Urinary bladder (tissue), 4 donors: ENCODE results near the gene RPL37. TPM values are rescaled to one million over a fixed set of nuclear protein-coding genes. Genes with fewer than 3 reads are reported as not detected.
"Not testable (repeated sequence)": the region's sequence is repeated elsewhere in the genome, so short reads cannot be mapped to it uniquely, and the experiment has no call there.

Source experiments
- DNase-seq: peaks from one replicate; pipeline ENCODE4 v3.0.0-alpha.2; 2015; ENCODE audit errors: extremely low spot score
- H3K27ac ChIP-seq: one replicate; pipeline ENCODE4 v1.5.1; 2013; ENCODE audit warnings: low read depth, mild to moderate bottlenecking, moderate library complexity
- H3K36me3 ChIP-seq: one replicate; pipeline ENCODE4 v1.6.1; 2013; ENCODE audit warnings: mild to moderate bottlenecking, moderate library complexity; ENCODE audit not compliant: insufficient read depth
- H3K4me1 ChIP-seq: one replicate; pipeline ENCODE4 v1.6.1; 2013; ENCODE audit warnings: mild to moderate bottlenecking, moderate library complexity; ENCODE audit not compliant: insufficient read depth
- H3K4me3 ChIP-seq: one replicate; pipeline ENCODE4 v1.5.1; 2013; ENCODE audit warnings: low read depth, low read length
- WGBS: extraction: QIAGEN DNeasy Blood & Tissue Kit; methylation state at CpG from one replicate; pipeline ENCODE4 v1.1.7; 2013; 5-methylcytosine and 5-hydroxymethylcytosine counted together
- polyA plus RNA-seq: library from polyadenylated mRNA; stranded (reverse); fragments of 200-250 nt; gene quantifications from one replicate; pipeline ENCODE4 v1.2.3, GENCODE V29; 2013
- total RNA-seq: library from RNA; depleted of rRNA; stranded (reverse); fragments of >200 nt; gene quantifications from one replicate; pipeline ENCODE4 v1.2.3, GENCODE V29; 2014
- donor health status: healthy with polysubstance abuse.
- donor health status: healthy.

Gene RPL37
- total and polyA plus RNA-seq, 2 donors, result 1,380 to 2,876 TPM

DNA sequence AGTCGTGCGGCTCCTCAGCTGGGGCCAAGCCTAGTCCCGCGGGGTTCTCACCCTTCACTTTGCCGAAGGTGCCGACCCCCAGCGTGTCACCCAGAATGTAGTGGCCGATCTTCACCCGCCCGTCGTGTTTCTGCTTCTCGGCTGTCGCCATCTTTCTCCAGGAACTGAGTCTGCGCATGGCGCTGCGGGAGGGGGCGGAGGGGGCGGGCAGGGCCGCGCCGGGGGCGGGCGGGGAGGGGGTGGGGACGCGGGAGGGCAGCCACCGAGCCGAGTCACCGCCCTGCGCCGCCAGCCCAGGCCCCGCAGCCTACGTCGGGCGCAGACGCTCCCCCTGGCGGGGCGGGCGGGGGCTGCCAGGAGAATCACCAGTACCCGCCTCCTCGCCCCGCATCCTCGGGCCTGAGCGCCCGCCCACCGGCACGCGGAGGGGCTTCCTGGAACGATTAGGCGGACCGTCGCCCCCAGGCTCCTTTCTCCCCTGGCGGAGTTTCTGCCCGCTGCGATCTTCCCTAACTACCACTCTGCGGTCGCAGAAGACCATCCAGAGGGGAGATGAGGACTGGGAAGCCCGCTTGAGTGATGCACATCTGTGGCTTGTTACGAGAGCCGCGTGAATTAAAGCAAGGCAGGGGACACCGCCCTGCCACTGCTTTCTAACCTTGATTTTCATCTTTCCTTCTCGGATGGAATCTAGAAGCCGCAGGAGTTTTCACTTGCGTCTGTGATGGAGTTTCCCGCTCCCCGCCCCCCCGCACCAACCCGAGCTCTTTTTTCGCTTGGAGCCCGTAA is 36.8 kb downstream of the RPL37 start, which contains the start of gene PRKAA1:
Gene PRKAA1 (minus strand): TSS at position 363 of the 789 bp plus-strand sequence. CDS start 185 bp downstream, at position 178.
- H3K4me3 ChIP-seq, result peak within 1 kb of the TSS; percentile 94
- H3K27ac ChIP-seq, result peak within 1 kb of the TSS; percentile 92
- DNase-seq, result peak; percentile 59
- no peaks in the 10 kb centered on the region for H3K36me3 ChIP-seq
- under 1% methylated on average over 70 of the region's 70 CpGs for WGBS
- peaks cover 2% of the 10 kb centered on the region for H3K4me1 ChIP-seq

DNA sequence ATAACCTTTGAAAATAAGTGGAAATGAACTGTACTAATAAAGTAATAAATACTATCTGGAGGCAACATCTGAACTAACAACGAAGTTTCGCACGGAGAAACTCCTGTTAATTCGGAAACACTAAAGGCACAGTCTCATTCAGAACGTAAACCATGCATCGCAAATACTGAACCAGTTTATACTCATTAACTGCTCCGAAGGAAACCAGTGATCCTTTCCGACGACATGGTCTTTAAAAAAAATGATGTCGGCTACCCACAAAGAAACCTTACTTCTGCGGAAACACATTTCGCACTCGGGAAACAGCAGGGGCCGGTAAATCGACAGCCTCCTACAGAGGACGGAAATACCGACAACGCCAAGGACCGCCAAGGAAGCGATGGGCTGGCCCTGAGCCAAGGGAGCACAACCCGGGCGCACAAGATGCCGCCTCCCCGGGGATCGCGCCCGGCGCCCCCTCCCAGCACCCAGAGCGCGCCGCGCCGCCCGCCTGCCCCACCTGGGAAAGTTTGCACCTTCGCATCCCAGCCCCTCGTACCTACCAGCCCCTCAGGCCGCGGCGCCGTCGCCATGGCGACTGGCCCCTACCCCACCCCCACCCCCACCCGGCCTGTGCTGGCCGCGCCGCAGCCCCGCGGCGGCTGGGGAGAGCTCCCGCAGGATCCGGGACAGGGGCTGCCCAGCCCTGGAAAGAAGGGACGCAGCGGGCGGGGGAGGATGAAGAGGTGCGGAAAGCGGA is 37.6 kb downstream of the RPL37 start:
- Histone ChIP-seq H3K36me3 (no peaks in the 10 kb centered on the region), H3K4me3 (peak overlapping the region; percentile 94), H3K4me1 (peaks cover 2% of the 10 kb centered on the region), H3K27ac (peak overlapping the region; percentile 89)
- DNase-seq, result peak; percentile 18
- under 1% methylated on average over 56 of the region's 56 CpGs for WGBS

DNA sequence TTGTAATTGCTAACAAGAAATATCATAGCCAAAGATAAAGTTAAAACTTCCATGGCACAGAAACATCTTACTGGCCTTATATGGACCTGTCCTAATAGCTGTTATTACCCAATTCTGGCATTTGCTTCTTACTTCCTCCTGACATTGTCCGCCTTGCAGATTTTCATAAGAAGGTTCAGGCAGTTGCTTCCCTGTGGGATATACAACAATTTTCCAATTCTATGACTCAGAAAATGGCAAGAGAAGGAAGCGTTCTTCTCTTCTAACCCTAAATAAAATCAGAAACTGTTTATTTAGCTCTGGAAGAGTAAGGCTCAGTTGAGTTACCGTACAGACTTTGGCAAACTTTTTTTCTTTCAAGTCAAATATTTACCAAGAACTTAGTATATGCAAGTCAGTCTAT is 38.5 kb downstream of the RPL37 start:
- H3K4me1 ChIP-seq, result peaks cover 2% of the 10 kb centered on the region
- WGBS, result 21% methylated on average over 3 of the region's 3 CpGs
- H3K27ac ChIP-seq, result no peak overlapping the region
- H3K36me3 ChIP-seq, result no peaks in the 10 kb centered on the region
- H3K4me3 ChIP-seq, result peak overlapping the region; percentile 94
- DNase-seq, result no peak

GRCh38 chr5:40794877-40795276 is 40.1 kb downstream of the RPL37 start:
- 92% methylated on average over 3 of the region's 3 CpGs for WGBS
- not testable (repeated sequence) for H3K36me3 ChIP-seq, H3K27ac ChIP-seq, H3K4me1 ChIP-seq, H3K4me3 ChIP-seq, DNase-seq

DNA sequence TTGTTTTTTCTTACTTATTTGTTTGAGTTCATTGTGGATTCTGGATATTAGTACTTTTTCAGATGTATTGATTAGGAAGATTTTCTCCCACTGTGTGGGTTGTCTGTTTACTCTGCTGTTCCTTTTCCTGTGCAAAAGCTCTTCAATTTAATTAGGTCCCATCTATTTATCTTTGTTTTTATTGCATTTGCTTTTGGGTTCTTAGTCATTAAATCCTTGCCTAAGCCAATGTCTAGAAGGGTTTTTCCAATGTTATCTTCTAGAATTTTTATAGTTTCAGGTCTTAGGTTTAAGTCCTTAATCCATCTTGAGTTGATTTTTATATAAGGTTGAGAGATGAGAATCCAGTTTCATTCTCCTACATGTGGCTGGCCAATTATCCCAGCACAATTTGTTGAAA is 40.7 kb downstream of the RPL37 start:
- H3K4me3 ChIP-seq, H3K27ac ChIP-seq, H3K36me3 ChIP-seq, DNase-seq, H3K4me1 ChIP-seq: not testable (repeated sequence)

DNA sequence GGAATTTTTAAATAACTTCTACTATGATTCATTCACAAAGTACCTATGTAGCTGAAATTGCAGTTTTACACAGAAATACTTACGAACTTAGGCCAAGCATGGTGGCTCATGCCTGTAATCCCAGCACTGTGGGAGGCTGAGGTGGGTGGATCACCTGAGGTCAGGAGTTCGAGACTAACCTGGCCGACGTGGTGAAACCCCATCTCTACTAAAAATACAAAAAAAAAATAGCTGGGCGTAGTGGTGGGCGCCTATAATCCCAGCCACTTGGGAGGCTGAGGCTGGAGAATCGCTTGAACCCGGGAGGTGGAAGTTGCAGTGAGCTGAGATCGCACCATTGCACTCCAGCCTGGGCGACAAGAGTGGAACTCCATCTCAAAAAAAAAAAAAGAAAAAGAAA is 42.3 kb downstream of the RPL37 start:
- H3K27ac ChIP-seq, H3K36me3 ChIP-seq, DNase-seq, H3K4me3 ChIP-seq, H3K4me1 ChIP-seq: not testable (repeated sequence)
- 95% methylated on average over 10 of the region's 10 CpGs for WGBS

- Histone ChIP-seq H3K36me3 (no peaks in the 10 kb centered on the region), H3K4me3 (no peak overlapping the region), H3K27ac (peak overlapping the region; percentile 23), H3K4me1 (no peaks in the 10 kb centered on the region)
- WGBS, result 55% methylated on average over 3 of the region's 3 CpGs
- DNase-seq, result no peak
Observed at GRCh38 chr5:40791715-40792139, 43.3 kb downstream of the RPL37 start.

GRCh38 chr5:40790947-40791593 is 44.0 kb downstream of the RPL37 start:
- 66% methylated on average over 3 of the region's 3 CpGs for WGBS
- no peak overlapping the region for H3K4me3 ChIP-seq
- no peak for DNase-seq
- no peaks in the 10 kb centered on the region for H3K36me3 ChIP-seq
- no peak overlapping the region for H3K27ac ChIP-seq
- no peaks in the 10 kb centered on the region for H3K4me1 ChIP-seq

- H3K36me3 ChIP-seq, H3K4me1 ChIP-seq, H3K27ac ChIP-seq, H3K4me3 ChIP-seq, DNase-seq: not testable (repeated sequence)
- WGBS, result 99% methylated on average over 5 of the region's 5 CpGs
Observed at GRCh38 chr5:40788941-40789340, 46.1 kb downstream of the RPL37 start.

- H3K27ac ChIP-seq, result no peak overlapping the region
- no peaks in the 10 kb centered on the region for H3K36me3 ChIP-seq
- WGBS, result 98% methylated on average over 1 of the region's 1 CpG
- H3K4me1 ChIP-seq, result no peaks in the 10 kb centered on the region
- DNase-seq, result no peak
- no peak overlapping the region for H3K4me3 ChIP-seq
Observed at GRCh38 chr5:40787986-40788385, 47.0 kb downstream of the RPL37 start.

DNA sequence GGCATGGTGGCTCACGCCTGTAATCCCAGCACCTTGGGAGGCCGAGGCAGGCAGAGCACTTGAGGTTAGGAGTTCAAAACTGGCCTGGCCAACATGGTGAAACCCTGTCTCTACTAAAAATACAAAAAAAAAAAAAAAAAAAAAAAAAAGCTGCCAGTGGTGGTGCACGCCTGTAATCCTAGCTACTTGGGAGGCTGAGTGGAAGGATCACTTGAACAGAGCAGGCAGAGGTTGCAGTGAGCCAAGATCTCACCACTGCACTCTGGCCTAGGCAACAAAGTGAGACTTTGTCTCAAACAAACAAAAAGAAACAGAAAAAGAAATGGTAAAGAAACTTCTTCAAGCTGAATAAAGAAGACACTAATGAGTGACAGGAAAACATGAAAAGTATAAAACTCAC is 48.4 kb downstream of the RPL37 start:
- WGBS, result 99% methylated on average over 3 of the region's 3 CpGs
- H3K4me1 ChIP-seq, H3K4me3 ChIP-seq, H3K36me3 ChIP-seq, H3K27ac ChIP-seq, DNase-seq: not testable (repeated sequence)

GRCh38 chr5:40784916-40785315 is 50.1 kb downstream of the RPL37 start:
- DNase-seq, result no peak
- H3K36me3 ChIP-seq, result no peaks in the 10 kb centered on the region
- H3K4me3 ChIP-seq, result no peak overlapping the region
- H3K4me1 ChIP-seq, result no peaks in the 10 kb centered on the region
- H3K27ac ChIP-seq, result no peak overlapping the region
- 80% methylated on average over 1 of the region's 1 CpG for WGBS

DNA sequence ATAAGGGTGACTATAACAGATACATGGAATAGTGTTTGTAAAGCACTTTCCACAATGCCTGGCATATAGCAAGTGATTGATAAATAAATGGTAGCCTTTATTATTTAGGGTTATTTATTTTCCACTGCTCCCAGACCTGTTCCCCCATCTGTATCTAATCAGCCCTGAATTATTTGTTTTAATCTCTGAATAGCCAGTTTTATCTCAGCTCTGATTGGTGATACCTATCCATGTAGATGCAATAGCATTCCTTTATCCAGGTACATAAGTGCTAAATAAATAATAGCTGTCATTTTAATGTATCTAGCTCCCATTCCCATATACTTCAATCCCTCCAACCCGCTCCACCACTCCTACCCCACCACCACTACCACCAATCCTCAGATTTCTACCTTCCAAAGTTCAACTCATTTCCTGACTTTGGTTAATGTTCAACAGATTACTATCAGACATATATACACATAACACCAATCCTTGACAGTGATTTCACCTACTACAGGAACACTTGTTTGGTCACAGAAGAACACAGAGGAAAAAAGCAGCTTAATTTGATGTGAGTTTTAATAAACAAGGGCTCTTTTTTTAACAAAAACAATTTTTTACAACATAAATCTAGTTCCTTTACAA is 50.9 kb downstream of the RPL37 start:
- Histone ChIP-seq H3K4me3 (no peak overlapping the region), H3K4me1 (no peaks in the 10 kb centered on the region), H3K27ac (no peak overlapping the region), H3K36me3 (no peaks in the 10 kb centered on the region)
- no peak for DNase-seq
- 100% methylated on average over 1 of the region's 1 CpG for WGBS
